ENCODE data around the gene PPIP5K1.
A peak's percentile ranks its signal among the peaks of the same experiment; 100 is the strongest.

Gene PPIP5K1

GRCh38 chr15:43516801-43517353, 73.1 kb downstream of the PPIP5K1 start:
- DNase-seq: no peak

- no peak for DNase-seq
Measured at GRCh38 chr15:43516185-43516584, 73.8 kb downstream of the PPIP5K1 start.

- DNase-seq: no peak
Measured at GRCh38 chr15:43515741-43516140, 74.3 kb downstream of the PPIP5K1 start.

GRCh38 chr15:43514241-43515057, 75.6 kb downstream of the PPIP5K1 start:
- no peak for DNase-seq

- no peak for DNase-seq
Measured at GRCh38 chr15:43513550-43513949, 76.5 kb downstream of the PPIP5K1 start.

GRCh38 chr15:43511012-43511885, 78.8 kb downstream of the PPIP5K1 start:
- no peak for DNase-seq

GRCh38 chr15:43510200-43511011, 79.6 kb downstream of the PPIP5K1 start:
- peak; percentile 82 for DNase-seq

- no peak for DNase-seq
Measured at GRCh38 chr15:43509660-43510199, 80.3 kb downstream of the PPIP5K1 start.

GRCh38 chr15:43508991-43509659, 80.9 kb downstream of the PPIP5K1 start:
- no peak for DNase-seq

GRCh38 chr15:43508421-43508820, 81.6 kb downstream of the PPIP5K1 start:
- no peak for DNase-seq

GRCh38 chr15:43505738-43506137, 84.3 kb downstream of the PPIP5K1 start:
- DNase-seq: no peak

GRCh38 chr15:43499635-43500034, 90.4 kb downstream of the PPIP5K1 start:
- no peak for DNase-seq

- DNase-seq: no peak
Measured at GRCh38 chr15:43498990-43499389, 91.0 kb downstream of the PPIP5K1 start.

GRCh38 chr15:43493703-43494472, 96.1 kb downstream of the PPIP5K1 start:
- no peak for DNase-seq

- DNase-seq: peak; percentile 74
Measured at GRCh38 chr15:43492673-43493601, 97.1 kb downstream of the PPIP5K1 start, which contains the start of gene TP53BP1. TSS of gene TP53BP1 (minus strand) at chr15:43493156. CDS start at chr15:43493043, 113 bp downstream.

- DNase-seq: no peak
Measured at GRCh38 chr15:43492266-43492665, 97.7 kb downstream of the PPIP5K1 start.

- DNase-seq: no peak
Measured at GRCh38 chr15:43489191-43489590, 100.8 kb downstream of the PPIP5K1 start.

GRCh38 chr15:43488790-43489189, 101.2 kb downstream of the PPIP5K1 start:
- DNase-seq: no peak

- no peak for DNase-seq
Measured at GRCh38 chr15:43487271-43487895, 102.6 kb downstream of the PPIP5K1 start.
